ENCODE measurements around the gene AUTS2.

- TF ChIP-seq POLR2A (IDR thresholded peaks at IDR 0.05) = no peak
- TF ChIP-seq CTCF (IDR thresholded peaks at IDR 0.05) = no peak
Observed at GRCh38 chr7:70159121-70159520, 560.8 kb downstream of the AUTS2 start.

Measured in vagina (tissue), 2 donors.